Neural cell (in vitro differentiated cells): ENCODE data around the gene SLC2A10. TPM values are rescaled to one million over a fixed set of nuclear protein-coding genes. Genes with fewer than 3 reads are reported as not detected.

Experiments used
- H2AFZ ChIP-seq: fragments of 200-600, 300-800 bp; sonication (generic), shearing (Covaris generic); 2 replicates; pipeline ENCODE4 v1.6.0; 2014; ENCODE audit warnings: low read depth, mild to moderate bottlenecking, antibody characterized with exemption, low read length, moderate library complexity
- H3F3A ChIP-seq: fragments of 200-600 bp; shearing (Covaris generic); 2 replicates; pipeline ENCODE4 v1.6.1; 2016; ENCODE audit warnings: mild to moderate bottlenecking, moderate library complexity, mixed read lengths, antibody characterized with exemption, low read length; ENCODE audit not compliant: insufficient read depth, poor library complexity, severe bottlenecking
- H3K27ac ChIP-seq: fragments of 200-600, 300-800 bp; sonication (generic), shearing (Covaris generic); 2 replicates; pipeline ENCODE4 v1.5.1; 2014; ENCODE audit warnings: mild to moderate bottlenecking, low read length, moderate library complexity
- H3K27me3 ChIP-seq: fragments of 300-800, 200-600 bp; sonication (generic), shearing (Covaris generic); 2 replicates; pipeline ENCODE4 v1.6.0; 2014; ENCODE audit warnings: mild to moderate bottlenecking, low read depth, low read length, moderate library complexity; ENCODE audit not compliant: insufficient read depth
- H3K36me3 ChIP-seq: fragments of 300-800, 200-600 bp; sonication (generic), shearing (Covaris generic); 2 replicates; pipeline ENCODE4 v1.5.1; 2014; ENCODE audit warnings: mild to moderate bottlenecking, antibody characterized with exemption, low read length, moderate library complexity; ENCODE audit not compliant: insufficient read depth
- H3K4me2 ChIP-seq: fragments of 300-800, 200-600 bp; sonication (generic), shearing (Covaris generic); 2 replicates; pipeline ENCODE4 v1.6.0; 2014; ENCODE audit warnings: mild to moderate bottlenecking, low read length
- H3K4me3 ChIP-seq: fragments of 300-800, 200-600 bp; sonication (generic), shearing (Covaris generic); 2 replicates; pipeline ENCODE4 v1.5.1; 2014; ENCODE audit warnings: mild to moderate bottlenecking, low read length, moderate library complexity
- H3K79me2 ChIP-seq: fragments of 200-600 bp; shearing (Covaris generic); replicated peaks from 2 replicates; pipeline ENCODE4 v1.6.0; 2014; ENCODE audit warnings: mild to moderate bottlenecking, low read length, moderate library complexity; ENCODE audit not compliant: insufficient read depth
- H3K9ac ChIP-seq: fragments of 300-800, 200-600 bp; sonication (generic), shearing (Covaris generic); 2 replicates; pipeline ENCODE4 v1.6.1; 2016; ENCODE audit warnings: mild to moderate bottlenecking, low read length, mixed read lengths
- H3K9me2 ChIP-seq: fragments of 200-600 bp; shearing (Covaris generic); 2 replicates; pipeline ENCODE4 v1.6.1; 2016; ENCODE audit warnings: mild to moderate bottlenecking, low read length, mixed read lengths; ENCODE audit not compliant: insufficient read depth
- H3K9me3 ChIP-seq: fragments of 200-600, 300-800 bp; sonication (generic), shearing (Covaris generic); 2 replicates; pipeline ENCODE4 v1.6.1; 2016; ENCODE audit warnings: mild to moderate bottlenecking, mixed run types, low read length, moderate library complexity, mixed read lengths
- H4K20me1 ChIP-seq: fragments of 200-600 bp; shearing (Covaris generic); 2 replicates; pipeline ENCODE4 v1.6.1; 2016; ENCODE audit warnings: mild to moderate bottlenecking, mixed run types; ENCODE audit not compliant: insufficient read depth
- EP300 ChIP-seq: fragments of 450-650 bp; conservative IDR thresholded peaks from 2 replicates; pipeline ENCODE4 v1.6.1; 2014; ENCODE audit warnings: antibody characterized with exemption, mild to moderate bottlenecking, moderate library complexity; ENCODE audit not compliant: poor library complexity, severe bottlenecking
- EZH2 ChIP-seq: fragments of 200-600, 300-800 bp; shearing (Covaris generic), sonication (generic); IDR thresholded peaks from 2 replicates; pipeline ENCODE4 v1.6.1; 2014; ENCODE audit warnings: antibody characterized with exemption, low read length, borderline replicate concordance, mild to moderate bottlenecking; ENCODE audit not compliant: insufficient read depth, poor library complexity, severe bottlenecking
- MXI1 ChIP-seq: fragments of 450-650 bp; conservative IDR thresholded peaks from 2 replicates; pipeline ENCODE4 v1.6.1; 2014; ENCODE audit warnings: antibody characterized with exemption, mild to moderate bottlenecking; ENCODE audit not compliant: poor library complexity, severe bottlenecking
- POLR2AphosphoS5 ChIP-seq: IDR thresholded peaks from 2 replicates; pipeline ENCODE4 v1.6.1; 2012
- RAD21 ChIP-seq: fragments of 450-650 bp; conservative IDR thresholded peaks from 2 replicates; pipeline ENCODE4 v1.6.1; 2014; ENCODE audit warnings: antibody characterized with exemption, mild to moderate bottlenecking, moderate library complexity
- SMC3 ChIP-seq: fragments of 450-650 bp; conservative IDR thresholded peaks from 2 replicates; pipeline ENCODE4 v1.6.1; 2014; ENCODE audit warnings: antibody characterized with exemption, mild to moderate bottlenecking, moderate library complexity; ENCODE audit not compliant: poor library complexity
- TAF1 ChIP-seq: IDR thresholded peaks from 2 replicates; pipeline ENCODE4 v1.6.1; 2012; ENCODE audit warnings: low read depth
- polyA plus RNA-seq: library from polyadenylated mRNA; depleted of rRNA; stranded (reverse); fragments of >200 nt; gene quantifications from 2 replicates; pipeline ENCODE4 v1.2.3, GENCODE V29; 2014
- TF ChIP-seq, protein P1 (sequence below): fragments of 450-650 bp; IDR thresholded peaks from 2 replicates; pipeline ENCODE4 v1.5.1; 2014; ENCODE audit warnings: antibody characterized with exemption, mild to moderate bottlenecking, moderate library complexity; ENCODE audit not compliant: poor library complexity, severe bottlenecking
- TF ChIP-seq, protein P2 (sequence below): IDR thresholded peaks from 2 replicates; pipeline ENCODE4 v1.6.1; 2012; ENCODE audit warnings: borderline replicate concordance

SLC2A10 gene
- polyA plus RNA-seq, 1 donor from 2014 or later = not detected

DNA sequence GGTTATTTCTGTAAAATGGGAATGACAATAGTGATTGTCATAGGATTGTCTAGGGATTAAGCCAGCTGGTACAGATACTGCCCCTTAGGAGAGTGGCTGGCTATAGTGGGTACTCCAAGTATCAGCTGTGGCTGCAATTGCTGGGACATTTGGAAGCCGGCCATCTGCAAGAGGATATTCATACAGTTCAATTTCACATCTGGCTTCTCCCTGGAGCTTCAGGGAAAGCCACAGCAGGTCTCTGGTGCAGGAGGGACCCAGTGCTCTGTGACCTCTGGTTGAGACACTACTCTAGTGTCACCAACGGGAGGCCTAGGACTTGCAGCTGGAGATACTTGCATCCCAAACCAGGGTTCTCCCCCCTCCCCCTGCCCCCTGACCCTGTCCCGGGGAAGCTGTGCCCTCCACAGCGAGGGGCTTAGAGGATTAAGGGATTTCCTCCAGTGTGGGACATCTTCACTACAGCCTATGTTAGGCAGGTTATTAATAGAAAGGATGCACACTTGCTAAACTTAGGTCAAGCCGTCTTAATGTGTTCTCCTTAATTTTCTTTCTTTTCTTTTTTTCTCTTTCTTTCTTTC, 2.7 kb downstream of the SLC2A10 start:
- no peaks in the 10 kb centered on the region for H3F3A ChIP-seq
- no peak overlapping the region for H3K4me2 ChIP-seq

DNA sequence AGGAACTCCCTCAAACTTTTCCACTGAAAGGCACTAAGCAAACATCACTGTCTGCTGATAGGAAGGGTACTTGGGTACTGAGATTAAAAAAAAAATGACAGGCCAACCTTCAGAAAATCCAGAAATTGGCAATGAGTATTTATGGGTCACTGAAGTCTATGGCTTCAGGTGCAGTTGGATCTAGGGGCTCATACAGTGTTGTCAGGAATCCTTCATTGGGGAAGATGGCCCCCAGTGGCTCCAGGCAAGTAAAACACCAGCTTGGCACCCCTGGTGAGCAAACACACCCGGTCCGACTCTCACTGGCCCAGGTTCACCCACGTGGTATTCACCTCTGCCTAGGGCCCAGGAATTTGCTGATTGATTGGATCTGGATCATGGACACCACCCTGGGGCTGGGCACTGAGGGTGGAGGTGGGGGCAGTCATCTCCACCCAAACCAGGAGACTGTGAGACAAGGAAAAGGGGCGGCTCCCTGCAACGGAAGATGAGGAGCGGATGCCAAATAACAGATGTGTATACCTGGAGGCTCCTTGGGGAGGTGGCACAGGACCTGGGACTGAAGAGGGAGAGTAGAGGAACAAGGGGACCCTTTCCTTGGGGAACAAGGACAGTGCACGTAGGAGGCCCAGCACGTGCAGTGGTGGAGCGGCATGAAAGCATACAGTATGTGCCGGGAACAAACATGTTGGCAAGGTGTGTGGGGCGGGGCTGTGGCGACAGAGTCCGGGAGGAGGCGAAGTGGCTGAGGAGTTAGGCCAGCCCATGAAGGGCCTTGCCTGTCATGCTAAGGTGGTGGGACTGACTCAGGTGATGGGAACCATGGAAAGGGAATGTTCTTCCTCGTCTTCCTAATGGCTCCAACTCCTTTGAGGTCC, 4.7 kb downstream of the SLC2A10 start:
- Histone ChIP-seq H3K27me3 (peaks cover 12% of the 10 kb centered on the region), H3K79me2 (no peaks in the 10 kb centered on the region), H3K4me2 (no peak overlapping the region), H4K20me1 (no peaks in the 10 kb centered on the region), H3K27ac (no peak overlapping the region), H2AFZ (no peak overlapping the region), H3K9me3 (no peaks in the 10 kb centered on the region), H3K4me3 (no peak overlapping the region), H3K9me2 (no peaks in the 10 kb centered on the region), H3F3A (no peaks in the 10 kb centered on the region), H3K36me3 (no peaks in the 10 kb centered on the region), H3K9ac (no peak overlapping the region)
- TF ChIP-seq RAD21 (no peak), TAF1 (no peak), EZH2 (no peak), EP300 (no peak), SMC3 (no peak), MXI1 (no peak), POLR2AphosphoS5 (no peak)
- TF ChIP-seq, protein P1, sequence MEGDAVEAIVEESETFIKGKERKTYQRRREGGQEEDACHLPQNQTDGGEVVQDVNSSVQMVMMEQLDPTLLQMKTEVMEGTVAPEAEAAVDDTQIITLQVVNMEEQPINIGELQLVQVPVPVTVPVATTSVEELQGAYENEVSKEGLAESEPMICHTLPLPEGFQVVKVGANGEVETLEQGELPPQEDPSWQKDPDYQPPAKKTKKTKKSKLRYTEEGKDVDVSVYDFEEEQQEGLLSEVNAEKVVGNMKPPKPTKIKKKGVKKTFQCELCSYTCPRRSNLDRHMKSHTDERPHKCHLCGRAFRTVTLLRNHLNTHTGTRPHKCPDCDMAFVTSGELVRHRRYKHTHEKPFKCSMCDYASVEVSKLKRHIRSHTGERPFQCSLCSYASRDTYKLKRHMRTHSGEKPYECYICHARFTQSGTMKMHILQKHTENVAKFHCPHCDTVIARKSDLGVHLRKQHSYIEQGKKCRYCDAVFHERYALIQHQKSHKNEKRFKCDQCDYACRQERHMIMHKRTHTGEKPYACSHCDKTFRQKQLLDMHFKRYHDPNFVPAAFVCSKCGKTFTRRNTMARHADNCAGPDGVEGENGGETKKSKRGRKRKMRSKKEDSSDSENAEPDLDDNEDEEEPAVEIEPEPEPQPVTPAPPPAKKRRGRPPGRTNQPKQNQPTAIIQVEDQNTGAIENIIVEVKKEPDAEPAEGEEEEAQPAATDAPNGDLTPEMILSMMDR = no peak
- TF ChIP-seq, protein P2, sequence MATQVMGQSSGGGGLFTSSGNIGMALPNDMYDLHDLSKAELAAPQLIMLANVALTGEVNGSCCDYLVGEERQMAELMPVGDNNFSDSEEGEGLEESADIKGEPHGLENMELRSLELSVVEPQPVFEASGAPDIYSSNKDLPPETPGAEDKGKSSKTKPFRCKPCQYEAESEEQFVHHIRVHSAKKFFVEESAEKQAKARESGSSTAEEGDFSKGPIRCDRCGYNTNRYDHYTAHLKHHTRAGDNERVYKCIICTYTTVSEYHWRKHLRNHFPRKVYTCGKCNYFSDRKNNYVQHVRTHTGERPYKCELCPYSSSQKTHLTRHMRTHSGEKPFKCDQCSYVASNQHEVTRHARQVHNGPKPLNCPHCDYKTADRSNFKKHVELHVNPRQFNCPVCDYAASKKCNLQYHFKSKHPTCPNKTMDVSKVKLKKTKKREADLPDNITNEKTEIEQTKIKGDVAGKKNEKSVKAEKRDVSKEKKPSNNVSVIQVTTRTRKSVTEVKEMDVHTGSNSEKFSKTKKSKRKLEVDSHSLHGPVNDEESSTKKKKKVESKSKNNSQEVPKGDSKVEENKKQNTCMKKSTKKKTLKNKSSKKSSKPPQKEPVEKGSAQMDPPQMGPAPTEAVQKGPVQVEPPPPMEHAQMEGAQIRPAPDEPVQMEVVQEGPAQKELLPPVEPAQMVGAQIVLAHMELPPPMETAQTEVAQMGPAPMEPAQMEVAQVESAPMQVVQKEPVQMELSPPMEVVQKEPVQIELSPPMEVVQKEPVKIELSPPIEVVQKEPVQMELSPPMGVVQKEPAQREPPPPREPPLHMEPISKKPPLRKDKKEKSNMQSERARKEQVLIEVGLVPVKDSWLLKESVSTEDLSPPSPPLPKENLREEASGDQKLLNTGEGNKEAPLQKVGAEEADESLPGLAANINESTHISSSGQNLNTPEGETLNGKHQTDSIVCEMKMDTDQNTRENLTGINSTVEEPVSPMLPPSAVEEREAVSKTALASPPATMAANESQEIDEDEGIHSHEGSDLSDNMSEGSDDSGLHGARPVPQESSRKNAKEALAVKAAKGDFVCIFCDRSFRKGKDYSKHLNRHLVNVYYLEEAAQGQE = no peak

More for the DNA sequence above, 2.7 kb downstream of the SLC2A10 start:
- H2AFZ ChIP-seq = no peak overlapping the region
- H3K79me2 ChIP-seq = no peaks in the 10 kb centered on the region
- no peaks in the 10 kb centered on the region for H3K9me2 ChIP-seq
- no peaks in the 10 kb centered on the region for H3K9me3 ChIP-seq
- no peak overlapping the region for H3K27ac ChIP-seq
- peaks cover 19% of the 10 kb centered on the region for H3K27me3 ChIP-seq
- no peaks in the 10 kb centered on the region for H4K20me1 ChIP-seq
- TF ChIP-seq POLR2AphosphoS5 (no peak), TAF1 (no peak), SMC3 (no peak), EP300 (no peak)
- TF ChIP-seq, protein P1 = no peak
- TF ChIP-seq, protein P2 = no peak
- H3K9ac ChIP-seq = no peak overlapping the region
- no peaks in the 10 kb centered on the region for H3K36me3 ChIP-seq
- no peak overlapping the region for H3K4me3 ChIP-seq
